ENCODE measurements around the gene DLG5.

GRCh38 chr10:77906951-77907421 is 19.6 kb downstream of the DLG5 start:
- TF ChIP-seq EZH2 (IDR thresholded peaks at IDR 0.05; ENCODE audit: insufficient read depth, low read length), result no peak
- no peak for TF ChIP-seq CTCF (IDR thresholded peaks at IDR 0.05; ENCODE audit: insufficient read depth, low read depth, low read length)

Measured in astrocyte (in vitro differentiated cells and primary cell).